Lower lobe of right lung (tissue), 2 donors: ENCODE measurements around the gene PSMC3IP. TPM values are rescaled to one million over a fixed set of nuclear protein-coding genes. Genes with fewer than 3 reads are reported as not detected.

Source experiments
- ATAC-seq, 2 donors: fragments of 200-7000 bp; cut with Tn5 transposase; one replicate each; pipeline ENCODE4 v1.9.1; 2020 to 2022; ENCODE audit warnings: mild to moderate bottlenecking in 2 of 2, moderate library complexity in 2 of 2
- DNase-seq: peaks from one replicate; pipeline ENCODE4 v3.0.0-alpha.2; 2020
- H3K27ac ChIP-seq: fragments of 200-600 bp; one replicate; pipeline ENCODE4 v1.8.0; 2022
- H3K27me3 ChIP-seq: fragments of 200-600 bp; one replicate; pipeline ENCODE4 v1.8.0; 2022; ENCODE audit warnings: low read depth
- H3K36me3 ChIP-seq: fragments of 200-600 bp; one replicate; pipeline ENCODE4 v1.8.0; 2022; ENCODE audit warnings: mild to moderate bottlenecking
- H3K4me1 ChIP-seq: fragments of 200-600 bp; one replicate; pipeline ENCODE4 v1.8.0; 2022
- H3K4me3 ChIP-seq: fragments of 200-600 bp; one replicate; pipeline ENCODE4 v1.8.0; 2022; ENCODE audit warnings: mild to moderate bottlenecking
- H3K9me3 ChIP-seq: fragments of 200-600 bp; one replicate; pipeline ENCODE4 v1.8.0; 2022
- intact Hi-C: fragments of 100-400 bp; cut with DNase I; formaldehyde crosslinking; loops from one replicate; pipeline ENCODE4 v1.11.0; 2022
- total RNA-seq: library from RNA; stranded (reverse); fragmentation: NEBNext Ultra II Directional; extraction: Animal tissue kit (Norgen Biotek cat#: 25700); gene quantifications from one replicate; pipeline ENCODE4 v1.2.1, GENCODE V29; 2021
- TF ChIP-seq, protein P1 (sequence below): fragments of 200-600 bp; IDR thresholded peaks from one replicate; pipeline ENCODE4 v1.8.0; 2022; ENCODE audit warnings: antibody characterized with exemption, mild to moderate bottlenecking
- donor health status: DM: no; HTN: yes; CAD: no; lungs with severe emphysema.

PSMC3IP gene
- total RNA-seq, 1 donor from 2014 or later: 4.8 TPM

DNA sequence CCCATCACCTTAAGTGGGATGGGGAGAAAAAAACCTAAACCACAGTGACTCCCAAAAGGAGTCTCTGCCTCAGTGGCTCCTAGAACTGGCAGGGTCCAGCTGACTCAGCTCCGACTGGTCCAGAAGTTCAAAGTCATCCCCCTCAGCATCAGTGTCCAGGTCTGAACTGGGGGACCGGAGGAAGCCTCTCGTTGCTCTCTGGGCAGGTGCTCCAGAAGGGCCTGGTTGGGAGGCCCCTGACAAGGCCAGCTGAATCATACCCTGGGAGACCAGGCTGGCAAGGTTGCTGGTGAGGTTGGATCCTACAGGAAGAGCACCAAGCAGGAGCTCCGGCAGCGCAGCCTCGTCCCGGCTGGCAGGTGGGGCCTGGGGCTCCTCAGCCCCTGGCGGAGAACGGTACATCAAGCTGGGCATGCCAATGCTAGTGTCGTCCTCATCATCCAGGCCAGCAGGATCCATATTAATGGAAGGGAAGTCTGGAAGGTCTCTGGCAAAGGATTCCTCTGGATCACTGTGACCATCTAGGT is 4.3 kb upstream of the PSMC3IP start:
- TF ChIP-seq, protein P1, sequence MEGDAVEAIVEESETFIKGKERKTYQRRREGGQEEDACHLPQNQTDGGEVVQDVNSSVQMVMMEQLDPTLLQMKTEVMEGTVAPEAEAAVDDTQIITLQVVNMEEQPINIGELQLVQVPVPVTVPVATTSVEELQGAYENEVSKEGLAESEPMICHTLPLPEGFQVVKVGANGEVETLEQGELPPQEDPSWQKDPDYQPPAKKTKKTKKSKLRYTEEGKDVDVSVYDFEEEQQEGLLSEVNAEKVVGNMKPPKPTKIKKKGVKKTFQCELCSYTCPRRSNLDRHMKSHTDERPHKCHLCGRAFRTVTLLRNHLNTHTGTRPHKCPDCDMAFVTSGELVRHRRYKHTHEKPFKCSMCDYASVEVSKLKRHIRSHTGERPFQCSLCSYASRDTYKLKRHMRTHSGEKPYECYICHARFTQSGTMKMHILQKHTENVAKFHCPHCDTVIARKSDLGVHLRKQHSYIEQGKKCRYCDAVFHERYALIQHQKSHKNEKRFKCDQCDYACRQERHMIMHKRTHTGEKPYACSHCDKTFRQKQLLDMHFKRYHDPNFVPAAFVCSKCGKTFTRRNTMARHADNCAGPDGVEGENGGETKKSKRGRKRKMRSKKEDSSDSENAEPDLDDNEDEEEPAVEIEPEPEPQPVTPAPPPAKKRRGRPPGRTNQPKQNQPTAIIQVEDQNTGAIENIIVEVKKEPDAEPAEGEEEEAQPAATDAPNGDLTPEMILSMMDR: no peak
- intact Hi-C loops: no loop called here
- H3K4me3 ChIP-seq: no peak overlapping the region
- DNase-seq: no peak
- peaks cover 73% of the 10 kb centered on the region for H3K36me3 ChIP-seq
- peaks cover 38% of the 10 kb centered on the region for H3K4me1 ChIP-seq
- no peaks in the 10 kb centered on the region for H3K27me3 ChIP-seq
- no peaks in the 10 kb centered on the region for H3K9me3 ChIP-seq
- H3K27ac ChIP-seq: no peak overlapping the region
- no peak for ATAC-seq

DNA sequence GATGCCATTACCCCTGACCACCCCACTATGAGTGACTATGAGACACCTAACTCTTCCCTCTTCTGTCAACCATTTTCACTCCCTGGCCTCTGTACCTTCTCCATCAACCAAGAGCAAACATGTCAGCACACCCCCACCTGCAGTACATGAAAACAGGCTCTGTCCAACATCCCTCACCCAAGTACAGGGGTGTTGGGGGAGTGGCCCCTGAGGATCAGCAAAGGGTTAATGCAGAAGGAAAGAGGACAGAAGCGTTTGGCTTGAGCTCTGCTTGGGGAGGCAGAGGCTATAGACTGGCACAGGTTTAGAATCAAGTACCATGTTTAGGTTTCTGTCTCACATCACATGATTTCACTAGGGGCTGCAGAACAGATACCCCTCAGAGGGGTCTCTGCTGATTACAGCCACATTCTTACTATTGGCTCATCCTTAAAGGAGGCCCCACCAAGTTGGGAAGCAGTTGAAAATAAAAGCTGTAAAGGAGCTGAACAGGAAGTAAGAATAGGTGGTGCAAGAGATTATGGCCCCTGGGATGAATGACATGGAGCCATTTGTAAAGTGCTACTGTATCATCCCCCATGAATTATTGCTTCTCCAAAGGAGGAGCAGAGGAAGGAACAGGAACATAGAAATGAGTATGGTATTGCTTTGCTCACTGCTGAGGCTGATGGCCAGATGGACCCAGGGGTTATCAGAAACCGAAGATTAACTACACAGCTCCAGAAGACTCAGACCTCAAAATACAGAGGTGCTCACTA is 2.4 kb upstream of the PSMC3IP start:
- intact Hi-C loops: no loop called here
- Histone ChIP-seq H3K36me3 (peaks cover 58% of the 10 kb centered on the region), H3K9me3 (no peaks in the 10 kb centered on the region), H3K4me3 (no peak overlapping the region), H3K27ac (no peak overlapping the region), H3K27me3 (no peaks in the 10 kb centered on the region), H3K4me1 (peaks cover 22% of the 10 kb centered on the region)
- TF ChIP-seq, protein P1: no peak
- ATAC-seq (no peak), DNase-seq (no peak)

DNA sequence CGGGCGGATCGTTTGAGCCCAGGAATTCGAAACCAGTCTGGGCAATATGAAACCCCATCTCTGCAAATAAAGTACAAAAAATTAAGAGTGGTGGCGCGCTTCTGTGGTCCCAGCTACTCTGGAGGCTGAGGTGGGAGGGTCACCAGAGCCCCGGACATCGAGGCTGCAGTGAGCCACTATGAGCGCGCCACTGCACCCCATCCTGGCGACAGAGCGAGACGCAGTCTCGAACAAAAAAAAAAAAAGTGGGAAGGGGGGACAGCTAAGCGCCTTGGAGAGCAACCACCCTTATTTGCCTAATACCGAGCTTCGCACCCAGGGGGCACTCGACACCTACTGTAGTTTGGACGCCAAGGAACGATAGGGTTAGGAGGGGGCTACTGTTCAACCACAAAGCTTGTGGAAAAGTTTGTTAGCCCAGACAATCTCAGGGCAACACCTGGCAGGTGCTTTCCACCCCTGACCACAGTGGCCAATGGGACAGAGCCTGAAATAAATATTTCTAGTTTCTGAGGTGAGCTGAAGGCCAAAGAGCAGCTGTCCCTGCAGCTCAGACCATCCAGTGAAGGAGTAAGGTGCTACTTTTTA is 847 bp upstream of the PSMC3IP start:
- peak overlapping the region; percentile 84 for H3K4me3 ChIP-seq
- TF ChIP-seq, protein P1: peak; percentile 67
- peaks cover 58% of the 10 kb centered on the region for H3K36me3 ChIP-seq
- no peaks in the 10 kb centered on the region for H3K9me3 ChIP-seq
- no peaks in the 10 kb centered on the region for H3K27me3 ChIP-seq
- peaks cover 19% of the 10 kb centered on the region for H3K4me1 ChIP-seq
- intact Hi-C loops: no loop called here
- DNase-seq: peak; percentile 79
- ATAC-seq: peak; percentile 86 to 87
- peak overlapping the region; percentile 90 for H3K27ac ChIP-seq

DNA sequence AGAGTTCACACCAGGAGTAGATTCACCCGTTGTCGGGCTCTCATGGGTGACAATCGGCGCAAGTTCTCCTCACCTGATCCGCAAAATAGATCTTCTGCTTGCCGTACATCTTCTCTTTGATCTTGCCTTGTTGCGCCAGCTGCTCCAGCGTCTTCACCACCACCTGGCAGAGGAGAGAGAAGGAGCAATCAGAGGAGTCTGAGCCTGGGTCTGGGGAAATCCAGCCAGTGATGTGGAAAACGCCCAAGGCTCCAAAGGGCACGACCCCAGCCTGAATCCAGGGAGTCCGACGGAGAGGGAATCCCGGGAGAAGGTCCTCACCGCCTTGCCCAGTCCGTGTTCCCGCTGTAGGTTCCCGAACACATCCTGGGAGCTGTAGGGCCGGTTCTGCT is 393 bp downstream of the PSMC3IP start:
- no peaks in the 10 kb centered on the region for H3K27me3 ChIP-seq
- H3K9me3 ChIP-seq: no peaks in the 10 kb centered on the region
- peak overlapping the region; percentile 84 for H3K4me3 ChIP-seq
- ATAC-seq (no peak), DNase-seq (no peak)
- peaks cover 58% of the 10 kb centered on the region for H3K36me3 ChIP-seq
- H3K4me1 ChIP-seq: peaks cover 23% of the 10 kb centered on the region
- TF ChIP-seq, protein P1: no peak
- peak overlapping the region; percentile 90 for H3K27ac ChIP-seq
- intact Hi-C loops: no loop called here

DNA sequence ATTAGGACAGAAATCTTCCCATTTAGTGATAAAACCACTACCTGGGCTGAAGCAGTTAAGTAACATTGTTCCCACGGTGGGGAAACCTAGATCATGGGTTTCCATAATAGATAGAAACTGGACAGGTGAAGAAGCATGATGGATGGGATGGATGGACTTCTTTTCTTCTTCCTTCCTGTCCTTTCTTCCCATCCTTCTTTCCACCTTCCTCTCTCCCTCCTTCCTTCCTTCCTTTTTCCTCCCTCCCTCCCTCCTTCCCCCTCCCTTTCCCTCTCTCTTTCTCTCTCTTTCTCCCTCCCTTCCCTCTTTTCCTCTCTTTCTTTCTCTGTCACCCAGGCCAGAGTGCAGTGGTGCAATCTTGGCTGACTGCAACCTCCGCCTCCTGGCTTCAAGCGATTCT is 3.1 kb downstream of the PSMC3IP start:
- H3K9me3 ChIP-seq: no peaks in the 10 kb centered on the region
- H3K36me3 ChIP-seq: peaks cover 59% of the 10 kb centered on the region
- ATAC-seq: no peak
- TF ChIP-seq, protein P1: no peak
- no peak for DNase-seq
- no peaks in the 10 kb centered on the region for H3K27me3 ChIP-seq
- peaks cover 28% of the 10 kb centered on the region for H3K4me1 ChIP-seq
- no peak overlapping the region for H3K4me3 ChIP-seq
- no peak overlapping the region for H3K27ac ChIP-seq
- intact Hi-C loops: no loop called here
